Measurements from ENCODE around the gene LRRC47. TPM values are rescaled to one million over a fixed set of nuclear protein-coding genes. Genes with fewer than 3 reads are reported as not detected.

LRRC47 gene
- total and polyA plus RNA-seq, 2 of the 13 experiments (the other 11 are each of a cell fraction or from before 2014, with no cell fraction given) = 18.3 to 52.5 TPM

DNA sequence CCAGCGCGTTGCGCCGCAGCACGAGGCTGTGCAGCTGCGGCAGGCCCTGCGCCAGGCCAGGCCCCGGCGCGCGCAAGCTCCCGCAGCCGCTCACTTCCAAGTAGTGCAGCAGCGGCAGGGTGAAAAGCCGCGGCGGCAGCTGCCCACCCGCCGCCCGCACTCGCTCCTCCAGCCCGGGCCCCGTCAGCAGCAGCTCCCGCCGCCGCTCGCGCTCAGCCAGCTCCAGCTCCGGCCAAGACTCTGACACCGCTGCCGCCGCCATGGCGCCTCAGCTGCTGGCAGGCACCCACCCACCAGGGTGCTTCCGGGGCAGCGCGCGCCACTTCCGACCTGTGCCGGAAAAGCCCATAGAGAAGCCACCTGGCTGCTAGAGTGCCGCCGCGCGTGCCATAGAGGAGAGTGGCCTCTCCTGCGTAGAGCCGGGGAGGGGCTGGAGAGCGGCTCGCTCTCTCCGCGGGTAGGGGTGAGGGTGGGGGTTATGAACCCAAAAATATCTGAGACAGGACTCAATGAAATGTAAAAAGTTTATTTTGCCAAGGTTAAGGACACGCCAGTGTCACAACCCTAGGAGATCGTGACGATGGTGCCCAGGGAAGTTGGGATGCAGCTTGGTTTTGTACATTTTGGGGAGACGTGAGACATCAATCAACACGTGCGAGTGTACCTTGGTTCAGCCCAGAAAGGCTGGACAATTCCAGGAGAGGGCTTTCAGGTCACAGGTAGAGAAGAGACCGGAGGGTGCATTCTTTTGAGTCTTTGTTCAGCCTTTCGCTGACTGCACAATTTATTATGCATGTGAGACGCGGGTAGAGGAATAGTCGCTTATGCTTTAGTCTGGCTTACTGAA is at the start of gene LRRC47 (continued):
- TF ChIP-seq ZSCAN9 (CRISPR knock-in tag; IDR thresholded peaks at IDR 0.05; ENCODE audit: borderline replicate concordance) = no peak
- TF ChIP-seq, protein P1, sequence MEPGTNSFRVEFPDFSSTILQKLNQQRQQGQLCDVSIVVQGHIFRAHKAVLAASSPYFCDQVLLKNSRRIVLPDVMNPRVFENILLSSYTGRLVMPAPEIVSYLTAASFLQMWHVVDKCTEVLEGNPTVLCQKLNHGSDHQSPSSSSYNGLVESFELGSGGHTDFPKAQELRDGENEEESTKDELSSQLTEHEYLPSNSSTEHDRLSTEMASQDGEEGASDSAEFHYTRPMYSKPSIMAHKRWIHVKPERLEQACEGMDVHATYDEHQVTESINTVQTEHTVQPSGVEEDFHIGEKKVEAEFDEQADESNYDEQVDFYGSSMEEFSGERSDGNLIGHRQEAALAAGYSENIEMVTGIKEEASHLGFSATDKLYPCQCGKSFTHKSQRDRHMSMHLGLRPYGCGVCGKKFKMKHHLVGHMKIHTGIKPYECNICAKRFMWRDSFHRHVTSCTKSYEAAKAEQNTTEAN (CRISPR knock-in tag; conservative IDR thresholded peaks at IDR 0.05) = no peak
- TF ChIP-seq ZNF451 (CRISPR knock-in tag; IDR thresholded peaks at IDR 0.05) = peak; percentile 69; the same call in 1 of the 2 replicates
- TF ChIP-seq, protein P2, sequence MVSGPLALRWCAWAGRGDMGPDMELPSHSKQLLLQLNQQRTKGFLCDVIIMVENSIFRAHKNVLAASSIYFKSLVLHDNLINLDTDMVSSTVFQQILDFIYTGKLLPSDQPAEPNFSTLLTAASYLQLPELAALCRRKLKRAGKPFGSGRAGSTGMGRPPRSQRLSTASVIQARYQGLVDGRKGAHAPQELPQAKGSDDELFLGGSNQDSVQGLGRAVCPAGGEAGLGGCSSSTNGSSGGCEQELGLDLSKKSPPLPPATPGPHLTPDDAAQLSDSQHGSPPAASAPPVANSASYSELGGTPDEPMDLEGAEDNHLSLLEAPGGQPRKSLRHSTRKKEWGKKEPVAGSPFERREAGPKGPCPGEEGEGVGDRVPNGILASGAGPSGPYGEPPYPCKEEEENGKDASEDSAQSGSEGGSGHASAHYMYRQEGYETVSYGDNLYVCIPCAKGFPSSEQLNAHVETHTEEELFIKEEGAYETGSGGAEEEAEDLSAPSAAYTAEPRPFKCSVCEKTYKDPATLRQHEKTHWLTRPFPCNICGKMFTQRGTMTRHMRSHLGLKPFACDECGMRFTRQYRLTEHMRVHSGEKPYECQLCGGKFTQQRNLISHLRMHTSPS (CRISPR knock-in tag; IDR thresholded peaks at IDR 0.05; ENCODE audit: low read depth) = no peak
- TF ChIP-seq, protein P3, sequence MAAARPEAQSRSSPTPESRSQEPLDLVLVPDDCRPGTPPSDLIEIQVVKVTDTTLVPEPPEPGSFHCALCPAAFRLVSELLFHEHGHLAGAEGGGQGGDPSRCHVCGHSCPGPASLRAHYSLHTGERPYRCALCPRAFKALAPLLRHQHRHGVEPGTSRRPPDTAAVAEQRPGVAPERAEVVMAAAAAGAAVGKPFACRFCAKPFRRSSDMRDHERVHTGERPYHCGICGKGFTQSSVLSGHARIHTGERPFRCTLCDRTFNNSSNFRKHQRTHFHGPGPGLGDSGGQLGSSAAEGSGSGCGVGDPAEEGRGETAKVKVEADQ (CRISPR knock-in tag; IDR thresholded peaks at IDR 0.05; ENCODE audit: borderline replicate concordance) = 0 out of 2 replicates have a peak, but pooled peaks have one; percentile 25
- TF ChIP-seq, protein P4, sequence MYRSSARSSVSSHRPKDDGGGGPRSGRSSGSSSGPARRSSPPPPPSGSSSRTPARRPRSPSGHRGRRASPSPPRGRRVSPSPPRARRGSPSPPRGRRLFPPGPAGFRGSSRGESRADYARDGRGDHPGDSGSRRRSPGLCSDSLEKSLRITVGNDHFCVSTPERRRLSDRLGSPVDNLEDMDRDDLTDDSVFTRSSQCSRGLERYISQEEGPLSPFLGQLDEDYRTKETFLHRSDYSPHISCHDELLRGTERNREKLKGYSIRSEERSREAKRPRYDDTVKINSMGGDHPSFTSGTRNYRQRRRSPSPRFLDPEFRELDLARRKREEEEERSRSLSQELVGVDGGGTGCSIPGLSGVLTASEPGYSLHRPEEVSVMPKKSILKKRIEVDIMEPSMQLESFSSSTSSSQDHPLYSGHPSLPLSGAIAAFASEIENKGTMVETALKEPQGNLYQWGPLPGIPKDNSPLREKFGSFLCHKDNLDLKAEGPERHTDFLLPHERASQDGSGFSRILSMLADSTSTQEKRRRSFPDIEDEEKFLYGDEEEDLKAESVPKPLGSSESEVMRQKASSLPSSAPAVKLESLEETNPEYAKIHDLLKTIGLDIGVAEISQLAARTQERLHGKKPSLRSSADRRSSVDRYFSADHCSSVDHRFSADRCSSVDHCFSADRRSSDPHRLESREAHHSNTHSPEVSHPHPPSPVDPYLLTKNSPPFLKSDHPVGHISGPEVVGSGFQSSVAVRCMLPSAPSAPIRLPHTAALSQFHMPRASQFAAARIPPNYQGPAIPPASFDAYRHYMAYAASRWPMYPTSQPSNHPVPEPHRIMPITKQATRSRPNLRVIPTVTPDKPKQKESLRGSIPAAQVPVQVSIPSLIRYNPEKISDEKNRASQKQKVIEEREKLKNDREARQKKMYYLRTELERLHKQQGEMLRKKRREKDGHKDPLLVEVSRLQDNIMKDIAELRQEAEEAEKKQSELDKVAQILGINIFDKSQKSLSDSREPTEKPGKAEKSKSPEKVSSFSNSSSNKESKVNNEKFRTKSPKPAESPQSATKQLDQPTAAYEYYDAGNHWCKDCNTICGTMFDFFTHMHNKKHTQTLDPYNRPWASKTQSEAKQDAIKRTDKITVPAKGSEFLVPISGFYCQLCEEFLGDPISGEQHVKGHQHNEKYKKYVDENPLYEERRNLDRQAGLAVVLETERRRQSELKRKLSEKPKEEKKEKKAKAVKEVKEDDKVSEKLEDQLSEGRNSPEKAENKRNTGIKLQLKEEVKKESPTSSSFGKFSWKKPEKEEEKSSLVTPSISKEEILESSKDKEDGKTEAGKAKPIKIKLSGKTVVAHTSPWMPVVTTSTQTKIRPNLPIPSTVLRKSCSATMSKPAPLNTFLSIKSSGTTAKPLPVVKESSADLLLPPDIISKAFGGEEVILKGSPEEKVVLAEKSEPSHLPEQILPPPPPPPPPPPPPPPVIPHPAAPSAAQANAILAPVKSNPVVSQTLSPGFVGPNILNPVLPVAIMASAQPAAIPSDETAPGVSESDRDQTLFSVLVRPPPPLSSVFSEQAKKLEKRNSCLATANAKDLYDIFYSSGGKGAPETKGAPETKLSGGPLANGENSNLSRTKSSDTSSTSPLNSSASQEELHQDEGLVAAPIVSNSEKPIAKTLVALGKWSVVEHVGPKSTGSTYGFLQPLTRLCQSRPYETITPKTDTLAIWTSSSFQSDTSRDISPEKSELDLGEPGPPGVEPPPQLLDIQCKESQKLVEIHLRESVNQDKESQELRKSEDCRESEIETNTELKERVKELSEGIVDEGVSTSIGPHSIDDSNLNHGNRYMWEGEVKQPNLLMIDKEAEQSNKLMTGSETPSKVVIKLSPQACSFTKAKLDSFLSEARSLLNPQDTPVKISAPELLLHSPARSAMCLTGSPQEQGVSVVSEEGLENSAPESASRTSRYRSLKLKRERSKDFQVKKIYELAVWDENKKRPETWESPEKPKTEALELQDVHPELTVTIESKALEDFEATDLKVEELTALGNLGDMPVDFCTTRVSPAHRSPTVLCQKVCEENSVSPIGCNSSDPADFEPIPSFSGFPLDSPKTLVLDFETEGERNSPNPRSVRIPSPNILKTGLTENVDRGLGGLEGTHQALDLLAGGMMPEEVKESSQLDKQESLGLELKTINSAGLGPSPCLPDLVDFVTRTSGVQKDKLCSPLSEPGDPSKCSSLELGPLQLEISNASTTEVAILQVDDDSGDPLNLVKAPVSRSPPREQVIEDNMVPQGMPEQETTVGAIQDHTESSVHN (CRISPR knock-in tag; IDR thresholded peaks at IDR 0.05) = no peak
- TF ChIP-seq, protein P5, sequence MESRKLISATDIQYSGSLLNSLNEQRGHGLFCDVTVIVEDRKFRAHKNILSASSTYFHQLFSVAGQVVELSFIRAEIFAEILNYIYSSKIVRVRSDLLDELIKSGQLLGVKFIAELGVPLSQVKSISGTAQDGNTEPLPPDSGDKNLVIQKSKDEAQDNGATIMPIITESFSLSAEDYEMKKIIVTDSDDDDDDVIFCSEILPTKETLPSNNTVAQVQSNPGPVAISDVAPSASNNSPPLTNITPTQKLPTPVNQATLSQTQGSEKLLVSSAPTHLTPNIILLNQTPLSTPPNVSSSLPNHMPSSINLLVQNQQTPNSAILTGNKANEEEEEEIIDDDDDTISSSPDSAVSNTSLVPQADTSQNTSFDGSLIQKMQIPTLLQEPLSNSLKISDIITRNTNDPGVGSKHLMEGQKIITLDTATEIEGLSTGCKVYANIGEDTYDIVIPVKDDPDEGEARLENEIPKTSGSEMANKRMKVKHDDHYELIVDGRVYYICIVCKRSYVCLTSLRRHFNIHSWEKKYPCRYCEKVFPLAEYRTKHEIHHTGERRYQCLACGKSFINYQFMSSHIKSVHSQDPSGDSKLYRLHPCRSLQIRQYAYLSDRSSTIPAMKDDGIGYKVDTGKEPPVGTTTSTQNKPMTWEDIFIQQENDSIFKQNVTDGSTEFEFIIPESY (CRISPR knock-in tag; IDR thresholded peaks at IDR 0.05) = no peak; the same call in 1 of the 2 replicates
